ENCODE measurements around the gene SKAP2.
A peak's percentile ranks its signal among the peaks of the same experiment; 100 is the strongest.

SKAP2 gene

GRCh38 chr7:26629696-26630095 lies 234.7 kb downstream of the SKAP2 start:
- no peak for DNase-seq

GRCh38 chr7:26627891-26628341 lies 236.5 kb downstream of the SKAP2 start:
- DNase-seq, result peak; percentile 98

GRCh38 chr7:26627221-26627620 lies 237.2 kb downstream of the SKAP2 start:
- DNase-seq, result no peak

GRCh38 chr7:26626687-26627086 lies 237.7 kb downstream of the SKAP2 start:
- DNase-seq, result no peak

GRCh38 chr7:26626156-26626555 lies 238.2 kb downstream of the SKAP2 start:
- DNase-seq, result no peak

GRCh38 chr7:26625286-26625685 lies 239.1 kb downstream of the SKAP2 start:
- DNase-seq, result no peak

- no peak for DNase-seq
These were observed 239.6 kb downstream of the SKAP2 start for GRCh38 chr7:26624839-26625238.

- no peak for DNase-seq
These were observed 240.0 kb downstream of the SKAP2 start for GRCh38 chr7:26624431-26624830.

- DNase-seq, result no peak
These were observed 244.0 kb downstream of the SKAP2 start for GRCh38 chr7:26620352-26620751.

- DNase-seq, result no peak
These were observed 244.9 kb downstream of the SKAP2 start for GRCh38 chr7:26619348-26619984.

- DNase-seq, result no peak
These were observed 245.5 kb downstream of the SKAP2 start for GRCh38 chr7:26618898-26619297.

GRCh38 chr7:26618449-26618848 lies 245.9 kb downstream of the SKAP2 start:
- DNase-seq, result no peak
